K562 (cell line): ENCODE measurements around the gene PXN. TPM values are rescaled to one million over a fixed set of nuclear protein-coding genes. Genes with fewer than 3 reads are reported as not detected.

Source experiments
- ATAC-seq: fragments of 200-7000 bp; cut with Tn5 transposase; 3 replicates; pipeline ENCODE4 v1.9.1; 2020; ENCODE audit warnings: moderate library complexity
- BruUV-seq: library from RNA; stranded (reverse); fragments of 400-500 nt; replicated peaks from 2 replicates; lab custom pipeline; 2021; lab: Mats Ljungman, UMichigan
- CTCF ChIA-PET: fragments of 300-600 bp; formaldehyde crosslinking; extraction: SDS; loops from one replicate; lab custom pipeline; 2021; ENCODE audit warnings: low intra/inter-chr PET ratio; lab: Yijun Ruan, JAX
- POLR2A ChIA-PET: fragments of 300-600, 350-650 bp; sonication (Branson Sonifier 250); formaldehyde crosslinking; extraction: SDS; loops from one replicate; lab custom pipeline; 2021; ENCODE audit warnings: antibody characterized with exemption, inconsistent platforms; lab: Yijun Ruan, JAX
- DNase-seq, 4 experiments: peaks; one replicate each; pipeline versions ENCODE4 v3.0.0 to v3.0.0-alpha.2; 2011 to 2018; ENCODE audit warnings: low spot score in 3 of 4, mixed read lengths in 3 of 4; ENCODE audit errors: extremely low read depth in 1 of 4
- FAIRE-seq: peaks from 2 replicates; lab custom pipeline; 2011; peaks lifted over from hg19 to GRCh38; lab: Jason Lieb, UNC
- H2AFZ ChIP-seq: 2 replicates; pipeline ENCODE4 v1.6.0; 2011; ENCODE audit warnings: low read depth, low read length, control low read depth, inconsistent platforms
- H3K27ac ChIP-seq: fragments of 200-600 bp; 3 replicates; pipeline ENCODE4 v1.8.0; 2011; ENCODE audit warnings: low read depth, mild to moderate bottlenecking, control low read depth, inconsistent platforms, low read length, moderate library complexity, mixed read lengths; ENCODE audit errors: extremely low read depth
- H3K27me3 ChIP-seq, 2 experiments: fragments of 300-600 bp in 1 of 2; 2 replicates in 1 of 2; 3 replicates in 1 of 2; pipeline versions ENCODE4 v1.6.0 to v1.8.0; 2011; ENCODE audit warnings: inconsistent platforms in 2 of 2, low read length in 2 of 2, mild to moderate bottlenecking in 1 of 2, mixed read lengths in 1 of 2, moderate library complexity in 1 of 2; ENCODE audit not compliant: control insufficient read depth in 2 of 2, insufficient read depth in 2 of 2
- H3K36me3 ChIP-seq: fragments of 300-600 bp; 3 replicates; pipeline ENCODE4 v1.8.0; 2011; ENCODE audit warnings: mild to moderate bottlenecking, low read length, inconsistent platforms; ENCODE audit not compliant: control insufficient read depth, insufficient read depth
- H3K4me1 ChIP-seq, 2 experiments: fragments of 200-600 bp in 1 of 2; replicated peaks in 1 of 2; 2 replicates in 1 of 2; 3 replicates in 1 of 2; pipeline versions ENCODE4 v1.5.1 to v1.8.0; 2011; ENCODE audit warnings: inconsistent platforms in 2 of 2, low read length in 2 of 2, mild to moderate bottlenecking in 1 of 2, mixed read lengths in 1 of 2, moderate library complexity in 1 of 2; ENCODE audit not compliant: control insufficient read depth in 2 of 2, insufficient read depth in 2 of 2
- H3K4me2 ChIP-seq: 2 replicates; pipeline ENCODE4 v1.6.1; 2011; ENCODE audit warnings: low read length, control low read depth, inconsistent platforms, mixed read lengths; ENCODE audit not compliant: insufficient read depth
- H3K4me3 ChIP-seq: fragments of 200-600 bp; sonication (generic), shearing (Covaris generic); 2 replicates; pipeline ENCODE4 v1.5.1; 2016; ENCODE audit warnings: control low read depth, inconsistent platforms
- H3K79me2 ChIP-seq: fragments of 200-600 bp; 3 replicates; pipeline ENCODE4 v1.8.0; 2011; ENCODE audit warnings: low read length, inconsistent platforms; ENCODE audit not compliant: control insufficient read depth, insufficient read depth
- H3K9ac ChIP-seq, 2 experiments: 2 replicates each; pipeline versions ENCODE4 v1.6.0 to v1.6.1; 2011; ENCODE audit warnings: low read depth in 2 of 2, low read length in 2 of 2, control low read depth in 1 of 2, inconsistent platforms in 1 of 2, mild to moderate bottlenecking in 1 of 2, mixed read lengths in 1 of 2; ENCODE audit not compliant: insufficient read depth in 1 of 2
- H3K9me1 ChIP-seq: one replicate; pipeline ENCODE4 v1.6.0; 2011; ENCODE audit warnings: inconsistent platforms, mild to moderate bottlenecking, low read length, moderate library complexity; ENCODE audit not compliant: control insufficient read depth, insufficient read depth
- H3K9me3 ChIP-seq: replicated peaks from 2 replicates; pipeline ENCODE4 v1.5.1; 2011; ENCODE audit warnings: low read depth, low read length, inconsistent platforms; ENCODE audit not compliant: control insufficient read depth, insufficient read depth
- H4K20me1 ChIP-seq: replicated peaks from 2 replicates; pipeline ENCODE4 v1.6.1; 2011; ENCODE audit warnings: low read length, inconsistent platforms, mixed read lengths; ENCODE audit not compliant: control insufficient read depth, insufficient read depth
- DPF2 ChIP-seq: fragments of 450-650 bp; IDR thresholded peaks from 2 replicates; pipeline ENCODE4 v1.6.1; 2016
- HDAC3 ChIP-seq: fragments of 450-650 bp; IDR thresholded peaks from 2 replicates; pipeline ENCODE4 v1.6.1; 2018; ENCODE audit warnings: borderline replicate concordance, mild to moderate bottlenecking, moderate library complexity; ENCODE audit not compliant: partially characterized antibody
- HNRNPK ChIP-seq: fragments of 200-400 bp; formaldehyde crosslinking; IDR thresholded peaks from one replicate; pipeline ENCODE4 v1.6.1; 2018; ENCODE audit warnings: mild to moderate bottlenecking, low read depth, low read length; ENCODE audit not compliant: poor library complexity, severe bottlenecking
- HSF4 ChIP-seq: fragments of 250-450 bp; sonication (Bioruptor Pico); IDR thresholded peaks from 2 replicates; pipeline ENCODE4 v2.1.2; 2022; ENCODE audit warnings: mild to moderate bottlenecking, moderate library complexity, borderline replicate concordance
- ILK ChIP-seq: fragments of 450-650 bp; IDR thresholded peaks from 2 replicates; pipeline ENCODE4 v1.6.1; 2016; ENCODE audit warnings: missing genetic modification characterization, low read depth, mild to moderate bottlenecking, missing compliant biosample characterization, moderate library complexity, borderline replicate concordance
- SMARCE1 ChIP-seq: fragments of 450-650 bp; IDR thresholded peaks from 2 replicates; pipeline ENCODE4 v1.7.1; 2016; ENCODE audit warnings: mild to moderate bottlenecking
- SP2 ChIP-seq: IDR thresholded peaks from 2 replicates; pipeline ENCODE4 v1.6.1; 2011; ENCODE audit warnings: mild to moderate bottlenecking, low read depth, low read length, moderate library complexity; ENCODE audit not compliant: poor library complexity, severe bottlenecking; ENCODE audit errors: extremely low read depth
- STAG1 ChIP-seq: sonication (generic); formaldehyde crosslinking; IDR thresholded peaks from 2 replicates; pipeline ENCODE4 v1.5.0; 2020; ENCODE audit warnings: missing genetic modification reagents, borderline replicate concordance
- ZBTB7A ChIP-seq: IDR thresholded peaks from 2 replicates; pipeline ENCODE4 v1.6.1; 2011; ENCODE audit warnings: low read depth, mild to moderate bottlenecking, low read length, moderate library complexity, borderline replicate concordance; ENCODE audit not compliant: control insufficient read depth
- ZFX ChIP-seq: sonication (generic); formaldehyde crosslinking; IDR thresholded peaks from 2 replicates; pipeline ENCODE4 v1.8.0; 2022; ENCODE audit warnings: mild to moderate bottlenecking, missing genetic modification reagents, moderate library complexity
- ZNF197 ChIP-seq: fragments of 200-800 bp; sonication (Bioruptor generic); IDR thresholded peaks from 2 replicates; pipeline ENCODE4 v1.6.1; 2016; ENCODE audit warnings: low read depth, missing genetic modification characterization, missing compliant biosample characterization
- WGBS: fragments of 100-300 bp; shearing (Covaris generic); methylation state at CpG from one replicate; pipeline ENCODE4 v1.1.6; 2016; ENCODE audit warnings: low coverage, mixed read lengths; ENCODE audit not compliant: insufficient coverage; ENCODE audit errors: missing lambda C conversion rate; 5-methylcytosine and 5-hydroxymethylcytosine counted together
- in situ Hi-C: fragments of 300-500 bp; cut with MboI; formaldehyde crosslinking; loops from 4 replicates; pipeline ENCODE4 v1.15.0; 2018; ENCODE audit warnings: inconsistent platforms, mixed read lengths
- intact Hi-C: fragments of 100-400 bp; cut with micrococcal nuclease; formaldehyde crosslinking; loops from 2 replicates; pipeline ENCODE4 v1.14.2; 2022
- polyA plus RNA-seq, 8 experiments: library from polyadenylated mRNA; depleted of rRNA in 4 of 8; stranded (reverse) in 5 of 8; unstranded in 3 of 8; fragments of >200 nt; fragmentation: Nextera tagmentation in 2 of 8; fragmentation: Illumina TruSeq in 1 of 8; extraction: Ambion mirVana in 2 of 8; extraction: Trizol in 1 of 8; gene quantifications; 2 replicates each; pipeline versions ENCODE4 v1.2.1 to v1.2.3, GENCODE V29; 2011 to 2014; ENCODE audit warnings: inconsistent platforms in 1 of 8, missing spikeins in 1 of 8
- total RNA-seq, 7 experiments: library from RNA; depleted of rRNA in 6 of 7; stranded (reverse); fragments of >200 nt in 6 of 7; fragmentation: Illumina TruSeq in 2 of 7; extraction: Trizol in 2 of 7; gene quantifications; 2 replicates each; pipeline versions ENCODE4 v1.2.1 to v1.2.3, GENCODE V29; 2011 to 2021; ENCODE audit warnings: low replicate concordance in 1 of 7
- TF ChIP-seq, protein P1 (sequence below): fragments of 250-450 bp; sonication (Bioruptor Pico); IDR thresholded peaks from 2 replicates; pipeline ENCODE4 v1.4.0; 2020; ENCODE audit warnings: mild to moderate bottlenecking
- TF ChIP-seq, protein P2 (sequence below): fragments of 450-650 bp; IDR thresholded peaks from 2 replicates; pipeline ENCODE4 v1.6.1; 2017; ENCODE audit warnings: antibody characterized with exemption, mild to moderate bottlenecking
- TF ChIP-seq, protein P3 (sequence below): sonication (generic); formaldehyde crosslinking; IDR thresholded peaks from 2 replicates; pipeline ENCODE4 v1.8.0; 2022; ENCODE audit warnings: mild to moderate bottlenecking, missing genetic modification reagents

PXN gene
- total and polyA plus RNA-seq, 9 of the 15 experiments (the other 6 are each of a cell fraction or from before 2014, with no cell fraction given): 4.0 to 74.1 (median 18.6) TPM

DNA sequence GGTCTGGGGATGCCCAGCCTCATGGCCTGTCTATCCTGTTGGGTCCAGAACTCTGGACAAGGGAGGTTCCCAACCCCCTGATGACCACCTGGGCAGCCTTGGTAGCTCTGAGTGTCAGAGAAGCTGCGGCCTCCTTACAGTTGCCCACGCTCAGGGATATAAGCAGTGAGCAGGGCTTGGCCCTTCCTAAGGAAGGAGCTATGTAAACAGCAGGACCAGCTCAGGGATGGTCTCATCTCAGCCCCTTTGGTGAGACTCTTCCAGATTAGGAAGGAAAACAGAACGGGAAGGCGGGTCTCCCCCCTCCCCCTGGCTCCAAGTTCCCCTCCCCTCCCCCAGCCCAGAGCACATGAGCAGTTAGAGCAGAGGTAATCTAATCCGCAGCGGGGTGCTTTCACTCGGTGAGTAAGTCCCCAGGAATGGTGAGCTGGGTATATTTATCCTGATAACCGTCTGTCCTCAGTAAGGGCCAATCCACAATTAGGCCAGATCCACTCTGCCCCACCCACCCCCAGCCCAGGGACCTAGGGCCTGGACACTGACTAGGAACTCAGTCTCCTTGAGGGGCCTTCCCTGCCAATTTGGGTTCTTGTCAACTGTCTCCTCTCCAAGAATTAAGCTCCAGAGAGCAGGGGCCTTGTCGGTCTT, 35.1 kb downstream of the PXN start:
- Histone ChIP-seq H3K4me2 (peak overlapping the region; percentile 78), H4K20me1 (peaks cover 9% of the 10 kb centered on the region), H3K9me3 (no peaks in the 10 kb centered on the region), H3K9me1 (peaks cover 7% of the 10 kb centered on the region), H3K4me1 (peaks cover 83 to 86% of the 10 kb centered on the region in 2 experiments), H3K27ac (peak overlapping the region; percentile 96), H3K36me3 (peaks cover 15% of the 10 kb centered on the region; the same call in 2 of the 3 replicates), H3K4me3 (peak overlapping the region; percentile 15; the same call in 1 of the 2 replicates), H3K9ac (peak overlapping the region; percentile 70 to 85), H2AFZ (peak overlapping the region; percentile 25; the same call in 1 of the 2 replicates), H3K27me3 (no peaks in the 10 kb centered on the region), H3K79me2 (peaks cover 51% of the 10 kb centered on the region)
- no TSS peak for BruUV-seq
- DNase-seq (peak; percentile 84 to 96 (median 88)), ATAC-seq (peak; percentile 64), FAIRE-seq (peak; percentile 89)
- POLR2A ChIA-PET: interaction anchor here (0.6 to 17.7 kb wide), 16 partner anchors 9 to 1472 kb away, joined by 3 to 420 read pairs (median 6); partner anchors contain the start of genes GCN1, PXN, RNU4-1 and RNU4-2
- 11% methylated on average over 4 of the region's 9 CpGs for WGBS
- intact Hi-C loops: no loop called here
- CTCF ChIA-PET: interaction anchor here (2.9 kb wide), 1 partner anchor 36 kb away, joined by 35 read pairs; the partner anchor contains the start of gene PXN
- in situ Hi-C loops: no loop called here
- TF ChIP-seq ZFX (CRISPR knock-in tag) (peak; percentile 61), SMARCE1 (peak; percentile 67), DPF2 (peak; percentile 69), STAG1 (CRISPR knock-in tag) (no peak), HSF4 (CRISPR knock-in tag) (no peak), SP2 (no peak), HNRNPK (no peak), ZNF197 (CRISPR knock-in tag) (no peak), HDAC3 (no peak), ILK (tag) (no peak), ZBTB7A (peak; percentile 44; the same call in 1 of the 2 replicates)
- TF ChIP-seq, protein P1, sequence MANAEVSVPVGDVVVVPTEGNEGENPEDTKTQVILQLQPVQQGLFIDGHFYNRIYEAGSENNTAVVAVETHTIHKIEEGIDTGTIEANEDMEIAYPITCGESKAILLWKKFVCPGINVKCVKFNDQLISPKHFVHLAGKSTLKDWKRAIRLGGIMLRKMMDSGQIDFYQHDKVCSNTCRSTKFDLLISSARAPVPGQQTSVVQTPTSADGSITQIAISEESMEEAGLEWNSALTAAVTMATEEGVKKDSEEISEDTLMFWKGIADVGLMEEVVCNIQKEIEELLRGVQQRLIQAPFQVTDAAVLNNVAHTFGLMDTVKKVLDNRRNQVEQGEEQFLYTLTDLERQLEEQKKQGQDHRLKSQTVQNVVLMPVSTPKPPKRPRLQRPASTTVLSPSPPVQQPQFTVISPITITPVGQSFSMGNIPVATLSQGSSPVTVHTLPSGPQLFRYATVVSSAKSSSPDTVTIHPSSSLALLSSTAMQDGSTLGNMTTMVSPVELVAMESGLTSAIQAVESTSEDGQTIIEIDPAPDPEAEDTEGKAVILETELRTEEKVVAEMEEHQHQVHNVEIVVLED: no peak
- TF ChIP-seq, protein P2, sequence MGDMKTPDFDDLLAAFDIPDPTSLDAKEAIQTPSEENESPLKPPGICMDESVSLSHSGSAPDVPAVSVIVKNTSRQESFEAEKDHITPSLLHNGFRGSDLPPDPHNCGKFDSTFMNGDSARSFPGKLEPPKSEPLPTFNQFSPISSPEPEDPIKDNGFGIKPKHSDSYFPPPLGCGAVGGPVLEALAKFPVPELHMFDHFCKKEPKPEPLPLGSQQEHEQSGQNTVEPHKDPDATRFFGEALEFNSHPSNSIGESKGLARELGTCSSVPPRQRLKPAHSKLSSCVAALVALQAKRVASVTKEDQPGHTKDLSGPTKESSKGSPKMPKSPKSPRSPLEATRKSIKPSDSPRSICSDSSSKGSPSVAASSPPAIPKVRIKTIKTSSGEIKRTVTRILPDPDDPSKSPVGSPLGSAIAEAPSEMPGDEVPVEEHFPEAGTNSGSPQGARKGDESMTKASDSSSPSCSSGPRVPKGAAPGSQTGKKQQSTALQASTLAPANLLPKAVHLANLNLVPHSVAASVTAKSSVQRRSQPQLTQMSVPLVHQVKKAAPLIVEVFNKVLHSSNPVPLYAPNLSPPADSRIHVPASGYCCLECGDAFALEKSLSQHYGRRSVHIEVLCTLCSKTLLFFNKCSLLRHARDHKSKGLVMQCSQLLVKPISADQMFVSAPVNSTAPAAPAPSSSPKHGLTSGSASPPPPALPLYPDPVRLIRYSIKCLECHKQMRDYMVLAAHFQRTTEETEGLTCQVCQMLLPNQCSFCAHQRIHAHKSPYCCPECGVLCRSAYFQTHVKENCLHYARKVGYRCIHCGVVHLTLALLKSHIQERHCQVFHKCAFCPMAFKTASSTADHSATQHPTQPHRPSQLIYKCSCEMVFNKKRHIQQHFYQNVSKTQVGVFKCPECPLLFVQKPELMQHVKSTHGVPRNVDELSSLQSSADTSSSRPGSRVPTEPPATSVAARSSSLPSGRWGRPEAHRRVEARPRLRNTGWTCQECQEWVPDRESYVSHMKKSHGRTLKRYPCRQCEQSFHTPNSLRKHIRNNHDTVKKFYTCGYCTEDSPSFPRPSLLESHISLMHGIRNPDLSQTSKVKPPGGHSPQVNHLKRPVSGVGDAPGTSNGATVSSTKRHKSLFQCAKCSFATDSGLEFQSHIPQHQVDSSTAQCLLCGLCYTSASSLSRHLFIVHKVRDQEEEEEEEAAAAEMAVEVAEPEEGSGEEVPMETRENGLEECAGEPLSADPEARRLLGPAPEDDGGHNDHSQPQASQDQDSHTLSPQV: peak; percentile 17; the same call in 1 of the 2 replicates
- TF ChIP-seq, protein P3, sequence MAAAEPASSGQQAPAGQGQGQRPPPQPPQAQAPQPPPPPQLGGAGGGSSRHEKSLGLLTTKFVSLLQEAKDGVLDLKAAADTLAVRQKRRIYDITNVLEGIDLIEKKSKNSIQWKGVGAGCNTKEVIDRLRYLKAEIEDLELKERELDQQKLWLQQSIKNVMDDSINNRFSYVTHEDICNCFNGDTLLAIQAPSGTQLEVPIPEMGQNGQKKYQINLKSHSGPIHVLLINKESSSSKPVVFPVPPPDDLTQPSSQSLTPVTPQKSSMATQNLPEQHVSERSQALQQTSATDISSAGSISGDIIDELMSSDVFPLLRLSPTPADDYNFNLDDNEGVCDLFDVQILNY (CRISPR knock-in tag): no peak
